HG03135 (cell line): ENCODE measurements around the gene MASP1.

Experiments
- ATAC-seq: cut with Tn5 transposase; IDR thresholded peaks from one replicate; pipeline ENCODE4 v1.9.1; 2021; ENCODE audit warnings: mild to moderate bottlenecking, moderate library complexity; ENCODE audit not compliant: unreplicated experiment

The MASP1 gene

GRCh38 chr3:187293516-187294430 lies 2.2 kb upstream of the MASP1 start:
- ATAC-seq: no peak

GRCh38 chr3:187292631-187293515 lies 1.3 kb upstream of the MASP1 start:
- ATAC-seq: no peak

GRCh38 chr3:187292181-187292580 lies 644 bp upstream of the MASP1 start:
- no peak for ATAC-seq

- ATAC-seq: no peak
Observed at GRCh38 chr3:187291001-187291511, 481 bp downstream of the MASP1 start.

- no peak for ATAC-seq
Observed at GRCh38 chr3:187290503-187290902, 1.0 kb downstream of the MASP1 start.

- ATAC-seq: no peak
Observed at GRCh38 chr3:187288855-187289605, 2.5 kb downstream of the MASP1 start.

- no peak for ATAC-seq
Observed at GRCh38 chr3:187288131-187288854, 3.2 kb downstream of the MASP1 start.

- no peak for ATAC-seq
Observed at GRCh38 chr3:187287256-187287655, 4.3 kb downstream of the MASP1 start.

GRCh38 chr3:187286467-187287059 lies 5.0 kb downstream of the MASP1 start:
- no peak for ATAC-seq

GRCh38 chr3:187281191-187281714 lies 10.3 kb downstream of the MASP1 start:
- ATAC-seq: no peak

- ATAC-seq: no peak
Observed at GRCh38 chr3:187280644-187281043, 10.9 kb downstream of the MASP1 start.

GRCh38 chr3:187277129-187277462 lies 14.4 kb downstream of the MASP1 start:
- ATAC-seq: no peak

GRCh38 chr3:187276397-187277128 lies 15.0 kb downstream of the MASP1 start:
- ATAC-seq: no peak

GRCh38 chr3:187274977-187275338 lies 16.6 kb downstream of the MASP1 start:
- no peak for ATAC-seq

- no peak for ATAC-seq
Observed at GRCh38 chr3:187274315-187274976, 17.1 kb downstream of the MASP1 start.

GRCh38 chr3:187271582-187271981 lies 20.0 kb downstream of the MASP1 start:
- no peak for ATAC-seq

GRCh38 chr3:187269486-187269885 lies 22.1 kb downstream of the MASP1 start:
- no peak for ATAC-seq

- no peak for ATAC-seq
Observed at GRCh38 chr3:187267306-187267705, 24.2 kb downstream of the MASP1 start.

GRCh38 chr3:187266691-187267090 lies 24.8 kb downstream of the MASP1 start:
- ATAC-seq: no peak
